NCI-H2227 (cell line): Measurements from ENCODE around the gene SYT8.
"Not testable (repeated sequence)": the region's sequence is repeated elsewhere in the genome, so short reads cannot be mapped to it uniquely, and the experiment has no call there.

Source experiments
- DNase-seq: peaks from one replicate; lab custom pipeline; 2025; ENCODE audit not compliant: unreplicated experiment; lab: John Stamatoyannopoulos, UW

The SYT8 gene

GRCh38 chr11:1872267-1872985 lies 37.6 kb downstream of the SYT8 start:
- no peak for DNase-seq

DNA sequence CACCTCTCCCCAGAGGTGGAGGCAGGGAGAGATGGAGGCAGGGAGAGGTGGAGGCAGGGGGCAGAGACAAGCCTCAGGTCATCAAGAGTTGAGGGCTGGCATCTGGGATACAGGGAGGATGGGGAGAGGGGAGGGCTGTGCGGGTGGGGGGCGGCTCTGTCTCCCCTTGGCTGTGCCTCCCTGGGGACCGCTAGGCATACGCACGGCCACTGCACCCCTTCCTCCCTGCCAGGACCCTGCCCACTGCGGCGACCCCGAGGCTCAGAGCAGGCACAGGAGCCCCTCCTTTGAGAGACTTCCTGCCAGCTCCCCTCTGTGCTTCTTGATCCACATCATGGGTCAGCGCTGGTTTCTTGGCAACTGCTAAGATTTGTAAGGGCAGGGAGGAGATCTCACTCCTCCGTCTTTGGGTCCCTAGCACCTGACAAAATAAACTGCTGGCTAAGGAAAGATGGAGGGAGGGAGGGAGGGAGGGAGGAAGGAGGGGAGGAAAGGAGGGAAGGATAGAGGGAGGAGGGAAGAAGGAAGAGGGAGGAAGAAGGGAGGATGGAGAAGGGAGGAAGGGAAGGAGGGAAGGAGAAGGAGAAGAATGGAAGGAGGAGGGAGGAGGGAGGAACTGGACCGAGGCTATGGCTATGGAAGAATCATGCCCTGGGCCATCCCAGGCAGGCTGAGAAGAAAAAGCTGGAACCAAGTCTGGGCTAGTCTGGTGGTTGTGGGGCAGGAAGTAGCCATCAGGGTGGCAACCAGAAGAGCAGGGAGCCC lies 38.4 kb downstream of the SYT8 start:
- peak; percentile 24 for DNase-seq

GRCh38 chr11:1873813-1874150 lies 39.0 kb downstream of the SYT8 start:
- DNase-seq: not testable (repeated sequence)

DNA sequence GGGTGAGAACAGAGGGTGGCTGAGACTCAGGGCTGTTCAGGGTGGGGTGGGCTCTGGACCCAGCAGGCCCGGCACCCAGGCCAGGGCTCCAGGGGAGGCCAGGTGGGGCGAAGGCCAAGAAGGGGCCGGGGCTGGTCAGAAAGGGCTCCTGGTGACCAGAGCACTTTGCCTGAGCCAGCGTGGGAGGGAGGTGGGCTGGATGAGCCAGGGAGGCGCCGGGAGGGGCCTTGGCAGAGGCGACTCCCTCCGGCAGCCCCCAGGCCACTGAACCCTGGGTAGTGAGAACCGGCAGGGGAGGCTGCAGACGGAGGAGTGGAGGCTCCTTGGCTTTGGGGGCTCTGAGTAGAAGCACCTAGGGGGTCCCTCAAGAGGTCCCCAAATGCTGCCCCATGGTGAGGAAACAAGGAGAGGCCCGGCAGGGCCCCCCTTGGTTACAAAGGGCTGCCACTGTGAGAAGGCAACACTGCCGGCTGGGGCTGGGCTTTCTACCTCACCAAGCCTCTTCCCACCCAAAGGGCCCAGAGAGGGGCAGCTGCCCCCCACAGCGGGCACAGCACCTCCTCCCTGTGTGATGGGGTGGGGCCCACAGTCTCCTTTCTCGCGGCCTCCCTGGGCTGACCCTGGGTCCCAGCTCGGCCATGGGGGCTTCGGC lies 39.8 kb downstream of the SYT8 start:
- not testable (repeated sequence) for DNase-seq

DNA sequence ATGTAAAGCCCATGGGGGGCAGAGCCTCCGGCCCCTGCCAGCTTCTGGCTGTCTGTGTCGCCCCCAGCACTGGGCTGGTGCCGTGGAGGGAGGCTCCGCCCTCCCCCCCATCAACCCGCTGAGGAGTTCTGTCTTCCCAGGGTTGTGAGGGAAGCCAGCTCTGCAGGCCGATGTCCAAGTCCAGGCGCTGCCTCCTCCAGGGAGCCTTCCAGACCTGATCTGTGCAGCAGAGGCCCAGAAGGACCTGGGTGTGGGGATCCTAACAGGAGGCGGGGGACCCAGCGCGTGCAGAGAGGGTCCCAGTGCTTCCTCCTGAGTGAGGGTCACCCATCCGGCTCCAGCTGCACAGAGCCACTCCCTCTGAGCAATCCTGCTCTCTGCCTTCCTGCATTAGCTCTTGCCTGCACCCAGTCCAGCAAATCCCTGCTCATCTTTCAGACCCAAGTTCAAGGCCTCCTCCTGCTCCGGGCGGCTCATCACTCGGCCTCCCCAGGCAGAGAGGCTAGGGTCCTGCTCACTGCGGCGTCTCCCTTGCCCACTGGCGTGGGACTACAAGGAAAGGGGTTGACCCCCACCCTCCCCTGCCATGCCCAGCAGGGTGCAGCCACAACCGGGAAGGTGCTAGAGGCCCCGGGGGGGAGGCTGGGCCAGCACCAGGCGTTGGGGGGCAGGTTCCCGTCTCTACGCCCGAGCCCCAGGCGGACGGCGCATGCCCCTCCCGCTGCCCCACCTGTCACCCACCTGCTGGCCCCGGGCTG lies 40.5 kb downstream of the SYT8 start:
- no peak for DNase-seq

DNA sequence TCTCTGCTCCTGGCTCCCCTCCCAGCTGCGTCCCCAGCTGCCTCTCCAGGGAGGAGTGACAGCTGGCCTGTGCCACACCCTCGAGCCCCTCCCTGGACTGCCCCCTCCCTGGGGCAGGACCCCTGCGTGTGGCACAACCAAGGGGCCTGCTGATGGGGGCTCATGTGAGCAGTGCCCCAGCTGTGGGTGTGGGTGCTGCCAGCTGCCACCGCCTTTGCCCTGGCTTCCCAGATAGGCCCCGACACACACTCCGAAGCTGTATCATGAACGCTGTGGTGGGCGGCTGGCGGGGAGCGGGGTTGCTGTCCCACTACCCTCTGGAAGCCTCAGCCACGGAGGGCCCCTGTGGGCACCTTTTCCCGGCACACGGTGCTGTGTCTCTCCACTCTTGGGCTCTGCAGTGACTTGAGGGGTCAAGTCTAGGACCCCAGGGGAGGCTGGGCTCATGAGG lies 41.1 kb downstream of the SYT8 start:
- DNase-seq: not testable (repeated sequence)

DNA sequence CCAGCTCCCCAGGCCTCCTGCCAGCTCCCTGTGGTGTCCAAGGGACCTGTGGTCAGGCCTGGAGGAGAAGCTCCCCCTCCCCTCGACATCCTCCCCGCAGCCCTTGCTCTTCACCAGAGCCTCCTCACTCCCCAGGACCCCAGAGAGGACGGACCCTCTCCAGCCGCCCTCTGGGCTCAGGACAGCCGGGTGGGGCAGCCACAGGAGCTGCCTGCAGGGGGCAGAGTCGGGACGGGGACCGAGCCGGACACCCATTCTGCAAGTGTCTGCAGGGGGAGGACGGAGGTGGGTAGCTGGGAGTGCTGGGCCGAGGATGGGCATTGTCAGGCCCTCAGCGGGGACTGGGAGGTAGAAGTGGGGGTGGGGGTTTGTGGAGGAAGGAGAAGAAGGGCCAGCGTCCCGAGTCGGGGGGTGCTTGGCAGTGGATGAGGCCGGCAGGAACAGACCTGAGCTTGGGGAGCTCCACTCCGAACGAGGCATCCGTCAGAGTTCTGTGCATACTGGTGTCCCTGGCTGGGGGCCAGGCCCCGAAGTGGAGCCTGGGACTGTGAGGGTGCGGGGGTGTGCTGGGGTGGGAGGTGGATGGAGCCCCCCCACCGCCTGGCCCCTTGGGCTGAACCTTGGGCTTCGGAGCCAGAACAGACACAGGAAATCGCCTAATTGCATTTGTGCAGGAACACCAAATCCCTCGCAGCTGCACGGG lies 41.7 kb downstream of the SYT8 start:
- no peak for DNase-seq

- no peak for DNase-seq
These were observed 42.7 kb downstream of the SYT8 start for GRCh38 chr11:1877211-1878136.

- DNase-seq: no peak
These were observed 43.6 kb downstream of the SYT8 start for GRCh38 chr11:1878137-1879031.

DNA sequence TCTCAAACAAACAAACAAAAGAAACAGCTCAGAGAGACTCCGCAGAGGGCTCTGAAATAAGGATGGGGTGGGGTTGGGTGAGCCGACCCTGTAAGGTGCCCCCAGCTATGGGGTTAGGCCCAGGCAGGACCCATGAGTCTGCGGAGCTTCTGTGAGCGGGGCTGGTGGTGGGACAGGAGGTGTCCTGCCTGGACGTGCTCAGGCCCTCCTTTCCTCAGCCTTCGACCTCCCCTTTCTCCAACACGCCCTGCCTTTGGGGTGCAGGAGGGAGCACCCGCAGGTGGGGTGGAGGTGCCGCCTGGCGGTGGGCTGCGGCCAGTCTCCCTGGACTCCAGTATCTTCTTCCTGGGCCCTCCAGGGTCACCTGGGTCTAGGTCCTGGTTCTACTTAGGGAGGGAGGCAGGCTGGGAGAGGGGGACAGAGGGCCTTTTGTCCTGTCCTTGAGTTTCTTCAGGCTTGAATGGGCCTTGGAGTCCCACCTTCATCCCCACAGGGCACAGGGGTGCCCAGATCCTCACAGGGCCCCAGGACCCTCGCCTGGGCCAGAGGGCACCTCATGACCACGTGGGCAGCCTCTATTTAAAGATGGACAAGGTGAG lies 44.7 kb downstream of the SYT8 start:
- no peak for DNase-seq

DNA sequence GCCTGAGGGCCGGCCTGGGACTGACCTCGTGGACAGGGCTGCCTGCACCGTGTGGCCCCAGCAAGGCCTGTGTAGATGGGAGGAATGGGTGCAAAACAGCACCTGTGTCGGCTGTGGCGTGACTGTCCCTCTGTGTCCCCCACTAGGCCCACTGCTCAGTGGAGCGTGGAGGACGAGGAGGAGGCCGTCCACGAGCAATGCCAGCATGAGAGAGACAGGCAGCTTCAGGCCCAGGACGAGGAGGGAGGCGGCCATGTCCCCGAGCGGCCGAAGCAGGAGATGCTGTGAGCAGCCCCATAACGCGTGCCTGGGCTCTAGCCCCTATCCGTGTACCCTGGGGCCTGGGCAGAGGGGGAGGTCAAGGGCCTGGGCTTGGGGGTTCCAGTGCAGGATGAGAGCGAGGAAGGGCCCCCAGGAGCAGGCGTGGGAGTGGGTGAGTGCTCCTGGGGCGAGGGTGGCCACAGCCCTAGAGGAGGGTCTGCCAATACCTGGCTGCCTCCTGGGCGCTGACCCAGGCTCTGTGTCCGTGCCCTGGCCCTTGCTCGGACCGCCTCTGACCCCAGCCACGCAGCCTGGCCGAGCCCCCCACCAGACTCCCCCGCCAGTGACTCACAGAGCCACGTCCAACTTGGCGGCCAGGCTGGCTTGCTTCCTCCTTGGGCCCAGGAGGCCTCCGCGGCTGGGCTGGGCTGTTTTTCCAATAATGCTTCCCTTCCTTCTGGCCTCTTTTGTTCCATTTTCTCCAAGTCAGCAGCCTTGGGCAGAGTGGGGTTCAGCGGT lies 45.3 kb downstream of the SYT8 start:
- no peak for DNase-seq

DNA sequence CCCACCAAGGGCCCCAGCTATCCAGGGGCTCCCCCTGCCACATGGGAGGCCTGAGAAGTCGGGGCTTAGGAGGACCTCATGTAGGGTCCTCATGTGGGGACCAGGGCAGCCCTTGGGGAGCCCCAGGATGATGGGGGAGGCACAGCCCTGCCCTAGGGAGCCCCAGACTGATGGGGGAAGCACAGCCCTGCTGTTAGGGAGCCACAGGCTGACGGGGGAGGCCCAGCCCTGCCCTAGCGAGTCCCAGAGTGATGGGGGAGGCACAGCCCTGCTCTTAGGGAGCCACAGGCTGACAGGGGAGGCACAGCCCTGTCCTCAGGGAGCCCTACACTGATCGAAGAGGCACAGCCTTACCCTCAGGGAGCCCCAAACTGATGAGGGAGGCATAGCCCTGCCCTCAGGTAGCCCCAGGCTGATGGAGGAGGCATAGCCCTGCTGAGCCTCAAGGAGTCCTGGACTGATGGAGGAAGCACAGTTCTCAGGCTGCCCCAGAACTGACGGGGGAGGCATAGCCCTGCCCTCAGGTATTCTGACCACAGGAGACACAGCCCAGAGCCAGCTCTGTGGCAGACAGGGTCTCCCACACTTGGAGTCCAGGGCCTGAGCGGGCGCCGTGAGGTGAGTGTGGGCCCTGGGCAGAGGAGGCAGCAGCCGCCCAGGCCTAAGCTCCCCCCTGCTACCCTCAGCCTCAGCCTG lies 46.1 kb downstream of the SYT8 start:
- DNase-seq: no peak

GRCh38 chr11:1881442-1882264 lies 46.9 kb downstream of the SYT8 start:
- DNase-seq: no peak

GRCh38 chr11:1882265-1883238 lies 47.8 kb downstream of the SYT8 start:
- peak; percentile 84 for DNase-seq
